Breast epithelium (tissue), 4 donors: Measurements from ENCODE around the gene PDGFD. TPM values are rescaled to one million over a fixed set of nuclear protein-coding genes. Genes with fewer than 3 reads are reported as not detected.

ENCODE experiments used
- DNase-seq, 2 donors: peaks; one replicate each; pipeline ENCODE4 v3.0.0-alpha.2; 2019; ENCODE audit warnings: low spot score in 2 of 2
- H3K27ac ChIP-seq, 2 donors: fragments of 200-600 bp; sonication (generic) in 1 of 2; one replicate each; pipeline ENCODE4 v1.5.1; 2016 to 2019; ENCODE audit warnings: mild to moderate bottlenecking in 1 of 2
- H3K27me3 ChIP-seq, 2 donors: fragments of 200-600 bp; sonication (generic) in 1 of 2; one replicate each; pipeline versions ENCODE4 v1.5.1 to v1.6.0; 2017 to 2019; ENCODE audit warnings: control low read depth in 1 of 2, mild to moderate bottlenecking in 1 of 2
- H3K36me3 ChIP-seq: fragments of 200-600 bp; one replicate; pipeline ENCODE4 v1.5.1; 2019
- H3K4me1 ChIP-seq, 2 donors: fragments of 200-600 bp; sonication (generic); one replicate each; pipeline ENCODE4 v1.5.1; 2016 to 2019; ENCODE audit warnings: control low read depth in 1 of 2
- H3K4me3 ChIP-seq, 3 donors: fragments of 200-600 bp; sonication (generic); 1 replicate in 2 of 3; 2 replicates in 1 of 3; pipeline ENCODE4 v1.5.1; 2016 to 2019; ENCODE audit warnings: mild to moderate bottlenecking in 3 of 3, moderate library complexity in 2 of 3
- H3K9me3 ChIP-seq, 2 donors: fragments of 200-600 bp; sonication (generic) in 1 of 2; one replicate each; pipeline ENCODE4 v1.5.1; 2016 to 2019; ENCODE audit warnings: control low read depth in 1 of 2
- CTCF ChIP-seq, 3 donors: fragments of 450-650 bp; IDR thresholded peaks; one replicate each; pipeline ENCODE4 v1.5.1; 2016 to 2017; ENCODE audit warnings: antibody characterized with exemption in 3 of 3, mild to moderate bottlenecking in 3 of 3, moderate library complexity in 3 of 3
- POLR2A ChIP-seq: fragments of 450-650 bp; IDR thresholded peaks from one replicate; pipeline ENCODE4 v1.6.1; 2016; ENCODE audit warnings: antibody characterized with exemption, mild to moderate bottlenecking, moderate library complexity
- POLR2AphosphoS5 ChIP-seq, 3 donors: sonication (generic); formaldehyde crosslinking; IDR thresholded peaks; one replicate each; pipeline ENCODE4 v1.6.1; 2017; ENCODE audit warnings: antibody characterized with exemption in 3 of 3
- intact Hi-C: fragments of 100-400 bp; cut with DNase I; formaldehyde crosslinking; loops from one replicate; pipeline ENCODE4 v1.15.1; 2023; ENCODE audit warnings: low total_unique reads
- total RNA-seq, 3 donors: library from RNA; depleted of rRNA; stranded (reverse); fragments of >200 nt; gene quantifications; one replicate each; pipeline ENCODE4 v1.1.0, GENCODE V29; 2016

PDGFD gene
- total RNA-seq, 3 donors from 2014 or later, result 21.8 to 76.0 (median 53.1) TPM

- no peak for DNase-seq
- no peak overlapping the region for H3K27ac ChIP-seq
- no peak for TF ChIP-seq POLR2AphosphoS5 (IDR thresholded peaks at IDR 0.05)
- intact Hi-C loops, result no loop called here
- no peak overlapping the region for H3K4me3 ChIP-seq
- no peaks in the 10 kb centered on the region for H3K9me3 ChIP-seq
- H3K27me3 ChIP-seq, result no peaks in the 10 kb centered on the region
- no peaks in the 10 kb centered on the region for H3K4me1 ChIP-seq
- H3K36me3 ChIP-seq, result no peaks in the 10 kb centered on the region
These were observed 196.0 kb downstream of the PDGFD start for GRCh38 chr11:103967985-103968384.

- Histone ChIP-seq H3K36me3 (no peaks in the 10 kb centered on the region), H3K4me1 (no peaks in the 10 kb centered on the region), H3K9me3 (peaks cover 0 to 9% of the 10 kb centered on the region in 2 donors), H3K4me3 (no peak overlapping the region), H3K27ac (no peak overlapping the region), H3K27me3 (no peaks in the 10 kb centered on the region)
- no peak for TF ChIP-seq CTCF (IDR thresholded peaks at IDR 0.05)
- TF ChIP-seq POLR2AphosphoS5 (IDR thresholded peaks at IDR 0.05), result no peak
- TF ChIP-seq POLR2A, result no peak
- no peak for DNase-seq
- intact Hi-C loops, result no loop called here
These were observed 199.6 kb downstream of the PDGFD start for GRCh38 chr11:103964390-103964789.

GRCh38 chr11:103963648-103964047 lies 200.3 kb downstream of the PDGFD start:
- no peak for DNase-seq
- TF ChIP-seq POLR2A (no peak), POLR2AphosphoS5 (IDR thresholded peaks at IDR 0.05) (no peak), CTCF (IDR thresholded peaks at IDR 0.05) (no peak)
- no peaks in the 10 kb centered on the region for H3K36me3 ChIP-seq

GRCh38 chr11:103961010-103961409 lies 202.9 kb downstream of the PDGFD start:
- TF ChIP-seq CTCF (IDR thresholded peaks at IDR 0.05) (no peak), POLR2A (no peak), POLR2AphosphoS5 (IDR thresholded peaks at IDR 0.05) (no peak)

More at GRCh38 chr11:103963648-103964047, 200.3 kb downstream of the PDGFD start:
- no peaks in the 10 kb centered on the region for H3K27me3 ChIP-seq
- peaks cover 0 to 9% of the 10 kb centered on the region in 2 donors for H3K9me3 ChIP-seq
- H3K4me3 ChIP-seq, result no peak overlapping the region
- intact Hi-C loops, result no loop called here
- no peak overlapping the region for H3K27ac ChIP-seq
- H3K4me1 ChIP-seq, result no peaks in the 10 kb centered on the region

DNA sequence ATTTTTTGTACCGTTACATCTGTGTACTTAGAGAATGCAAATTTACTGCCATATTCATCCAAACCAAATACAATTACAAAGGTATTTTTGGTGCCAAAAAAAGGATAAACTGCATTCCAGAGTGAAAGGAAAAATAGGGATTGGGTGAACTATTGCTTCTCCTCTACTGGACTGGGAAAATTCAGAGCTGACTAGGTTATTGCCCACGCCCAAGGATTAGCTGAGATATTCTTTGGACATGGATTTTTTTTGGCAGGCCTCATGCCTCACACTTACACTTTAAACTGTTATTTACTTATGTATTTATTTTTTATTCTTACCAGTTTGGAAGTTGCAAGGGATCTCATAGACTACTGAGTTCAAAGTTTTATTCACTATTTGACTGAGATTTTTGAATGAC lies 203.8 kb downstream of the PDGFD start:
- H3K9me3 ChIP-seq, result peaks cover 0 to 9% of the 10 kb centered on the region in 2 donors
- no peaks in the 10 kb centered on the region for H3K36me3 ChIP-seq
- DNase-seq, result no peak
- no peak overlapping the region for H3K4me3 ChIP-seq
- intact Hi-C loops, result no loop called here
- no peaks in the 10 kb centered on the region for H3K4me1 ChIP-seq
- TF ChIP-seq CTCF (IDR thresholded peaks at IDR 0.05), result no peak
- TF ChIP-seq POLR2A, result no peak
- TF ChIP-seq POLR2AphosphoS5 (IDR thresholded peaks at IDR 0.05), result no peak
- no peaks in the 10 kb centered on the region for H3K27me3 ChIP-seq
- H3K27ac ChIP-seq, result no peak overlapping the region

More at GRCh38 chr11:103961010-103961409, 202.9 kb downstream of the PDGFD start:
- H3K4me3 ChIP-seq, result no peak overlapping the region
- H3K9me3 ChIP-seq, result peaks cover 0 to 9% of the 10 kb centered on the region in 2 donors
- H3K27me3 ChIP-seq, result no peaks in the 10 kb centered on the region
- no peak for DNase-seq
- intact Hi-C loops, result no loop called here
- no peak overlapping the region for H3K27ac ChIP-seq
- no peaks in the 10 kb centered on the region for H3K4me1 ChIP-seq
- no peaks in the 10 kb centered on the region for H3K36me3 ChIP-seq
